ENCODE results near the gene FIGN.

DNA sequence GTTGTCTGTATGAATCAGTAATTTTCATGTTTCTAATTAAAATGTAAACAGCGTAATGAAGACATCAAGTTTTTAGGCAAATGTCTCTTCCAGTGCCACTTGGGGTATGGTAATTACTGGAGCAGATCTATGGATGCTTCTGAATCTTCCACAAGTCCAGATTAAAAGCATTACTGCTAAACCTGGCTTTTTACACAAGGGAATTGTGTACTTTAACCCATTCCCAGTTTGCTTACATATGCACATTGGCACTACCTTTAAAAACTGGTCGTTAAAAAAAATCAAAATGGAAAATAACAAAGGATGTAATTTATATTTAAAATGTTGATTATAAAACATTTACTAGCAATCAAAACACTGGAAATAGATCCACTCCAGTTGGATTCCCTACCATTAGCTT lies 19.7 kb downstream of the FIGN start:
- no peak for TF ChIP-seq POLR2AphosphoS5 (IDR thresholded peaks at IDR 0.05; ENCODE audit: borderline replicate concordance, low read depth, low read length)
- no peak for TF ChIP-seq EZH2 (IDR thresholded peaks at IDR 0.05)
- TF ChIP-seq FOXP2 (optimal IDR thresholded peaks at IDR 0.05; ENCODE audit: control extremely low read depth, extremely low read length, insufficient read depth) = no peak

Measured in SK-N-MC (cell line).